ENCODE data around the gene C11orf21. TPM values are rescaled to one million over a fixed set of nuclear protein-coding genes. Genes with fewer than 3 reads are reported as not detected.

Gene C11orf21
- total and polyA plus RNA-seq, 2 experiments from 2014 or later, result 0.17 to 0.68 TPM

- TF ChIP-seq EZH2phosphoT487 (IDR thresholded peaks at IDR 0.05; ENCODE audit: low read depth, severe bottlenecking, unreplicated experiment) (no peak), EZH2 (IDR thresholded peaks at IDR 0.05; ENCODE audit: borderline replicate concordance) (no peak)
- TF ChIP-seq, protein P1, sequence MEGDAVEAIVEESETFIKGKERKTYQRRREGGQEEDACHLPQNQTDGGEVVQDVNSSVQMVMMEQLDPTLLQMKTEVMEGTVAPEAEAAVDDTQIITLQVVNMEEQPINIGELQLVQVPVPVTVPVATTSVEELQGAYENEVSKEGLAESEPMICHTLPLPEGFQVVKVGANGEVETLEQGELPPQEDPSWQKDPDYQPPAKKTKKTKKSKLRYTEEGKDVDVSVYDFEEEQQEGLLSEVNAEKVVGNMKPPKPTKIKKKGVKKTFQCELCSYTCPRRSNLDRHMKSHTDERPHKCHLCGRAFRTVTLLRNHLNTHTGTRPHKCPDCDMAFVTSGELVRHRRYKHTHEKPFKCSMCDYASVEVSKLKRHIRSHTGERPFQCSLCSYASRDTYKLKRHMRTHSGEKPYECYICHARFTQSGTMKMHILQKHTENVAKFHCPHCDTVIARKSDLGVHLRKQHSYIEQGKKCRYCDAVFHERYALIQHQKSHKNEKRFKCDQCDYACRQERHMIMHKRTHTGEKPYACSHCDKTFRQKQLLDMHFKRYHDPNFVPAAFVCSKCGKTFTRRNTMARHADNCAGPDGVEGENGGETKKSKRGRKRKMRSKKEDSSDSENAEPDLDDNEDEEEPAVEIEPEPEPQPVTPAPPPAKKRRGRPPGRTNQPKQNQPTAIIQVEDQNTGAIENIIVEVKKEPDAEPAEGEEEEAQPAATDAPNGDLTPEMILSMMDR (IDR thresholded peaks at IDR 0.05; ENCODE audit: poor library complexity), result no peak
- Histone ChIP-seq H3K79me2 (no peaks in the 10 kb centered on the region), H3K4me1 (ENCODE audit: insufficient read depth) (no peaks in the 10 kb centered on the region), H3K27me3 (no peaks in the 10 kb centered on the region), H3K9me3 (ENCODE audit: low read depth) (no peaks in the 10 kb centered on the region), H2AFZ (no peak overlapping the region), H3K4me2 (no peak overlapping the region), H3K4me3 (no peak overlapping the region), H3K36me3 (replicated peaks; ENCODE audit: insufficient read depth, low read depth) (no peaks in the 10 kb centered on the region), H4K20me1 (ENCODE audit: insufficient read depth, poor library complexity, severe bottlenecking) (no peaks in the 10 kb centered on the region), H3K9me2 (replicated peaks; ENCODE audit: insufficient read depth) (no peaks in the 10 kb centered on the region), H3K27ac (no peak overlapping the region)
- no peak for DNase-seq (ENCODE audit: low spot score)
- WGBS (ENCODE audit: low lambda C conversion rate, missing lambda C conversion rate), result 91% methylated on average over 6 of the region's 6 CpGs
Measured at GRCh38 chr11:2251138-2251537, 50.6 kb downstream of the C11orf21 start.

GRCh38 chr11:2250485-2250884 is 51.2 kb downstream of the C11orf21 start:
- H3K4me1 ChIP-seq (ENCODE audit: insufficient read depth), result no peaks in the 10 kb centered on the region
- H3K27ac ChIP-seq, result no peak overlapping the region
- H2AFZ ChIP-seq, result no peak overlapping the region
- H3K36me3 ChIP-seq (replicated peaks; ENCODE audit: insufficient read depth, low read depth), result no peaks in the 10 kb centered on the region
- WGBS (ENCODE audit: low lambda C conversion rate, missing lambda C conversion rate), result 79% methylated on average over 8 of the region's 8 CpGs
- TF ChIP-seq, protein P1 (IDR thresholded peaks at IDR 0.05; ENCODE audit: poor library complexity), result no peak
- TF ChIP-seq EZH2 (IDR thresholded peaks at IDR 0.05; ENCODE audit: borderline replicate concordance) (no peak), EZH2phosphoT487 (IDR thresholded peaks at IDR 0.05; ENCODE audit: low read depth, severe bottlenecking, unreplicated experiment) (no peak)
- no peak overlapping the region for H3K4me2 ChIP-seq
- H3K79me2 ChIP-seq, result no peaks in the 10 kb centered on the region
- H4K20me1 ChIP-seq (ENCODE audit: insufficient read depth, poor library complexity, severe bottlenecking), result no peaks in the 10 kb centered on the region
- H3K9me3 ChIP-seq (ENCODE audit: low read depth), result no peaks in the 10 kb centered on the region
- no peaks in the 10 kb centered on the region for H3K27me3 ChIP-seq
- no peaks in the 10 kb centered on the region for H3K9me2 ChIP-seq (replicated peaks; ENCODE audit: insufficient read depth)
- H3K4me3 ChIP-seq, result no peak overlapping the region
- DNase-seq (ENCODE audit: low spot score), result no peak

DNA sequence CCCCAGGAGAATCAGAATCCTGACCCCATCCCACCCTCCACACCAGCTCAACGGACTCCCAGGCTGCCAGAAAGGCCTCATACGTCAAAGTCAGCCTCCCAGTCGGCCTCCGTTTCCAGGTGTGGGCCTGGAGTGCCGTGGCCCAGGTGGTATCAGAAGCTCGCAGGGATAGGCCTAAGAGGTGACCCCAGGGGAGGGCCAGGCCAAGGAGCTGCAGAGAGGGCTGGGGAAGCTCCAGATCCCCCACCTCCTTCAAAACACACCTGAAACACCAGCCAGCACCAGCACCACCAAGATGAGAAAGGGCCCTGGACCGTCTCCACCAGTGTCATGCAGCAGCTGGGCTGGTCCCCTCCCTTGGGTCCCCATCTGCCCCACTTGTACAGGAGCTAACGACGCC is 51.7 kb downstream of the C11orf21 start:
- Histone ChIP-seq H3K9me3 (ENCODE audit: low read depth) (no peaks in the 10 kb centered on the region), H4K20me1 (ENCODE audit: insufficient read depth, poor library complexity, severe bottlenecking) (no peaks in the 10 kb centered on the region), H3K79me2 (no peaks in the 10 kb centered on the region), H3K27ac (no peak overlapping the region), H3K4me3 (no peak overlapping the region), H3K9me2 (replicated peaks; ENCODE audit: insufficient read depth) (no peaks in the 10 kb centered on the region), H2AFZ (no peak overlapping the region), H3K36me3 (replicated peaks; ENCODE audit: insufficient read depth, low read depth) (no peaks in the 10 kb centered on the region), H3K4me1 (ENCODE audit: insufficient read depth) (no peaks in the 10 kb centered on the region), H3K4me2 (no peak overlapping the region), H3K27me3 (no peaks in the 10 kb centered on the region)
- no peak for TF ChIP-seq EZH2 (IDR thresholded peaks at IDR 0.05; ENCODE audit: borderline replicate concordance)
- TF ChIP-seq, protein P1 (IDR thresholded peaks at IDR 0.05; ENCODE audit: poor library complexity), result no peak
- WGBS (ENCODE audit: low lambda C conversion rate, missing lambda C conversion rate), result 95% methylated on average over 9 of the region's 9 CpGs
- no peak for DNase-seq (ENCODE audit: low spot score)

All from hepatocyte (in vitro differentiated cells).